ENCODE measurements around the gene PIGP. TPM values are rescaled to one million over a fixed set of nuclear protein-coding genes. Genes with fewer than 3 reads are reported as not detected.

PIGP gene
- total and polyA plus RNA-seq, 2 of the 8 experiments (the other 6 are each of a cell fraction or from before 2014, with no cell fraction given) = 11.3 to 18.0 TPM

DNA sequence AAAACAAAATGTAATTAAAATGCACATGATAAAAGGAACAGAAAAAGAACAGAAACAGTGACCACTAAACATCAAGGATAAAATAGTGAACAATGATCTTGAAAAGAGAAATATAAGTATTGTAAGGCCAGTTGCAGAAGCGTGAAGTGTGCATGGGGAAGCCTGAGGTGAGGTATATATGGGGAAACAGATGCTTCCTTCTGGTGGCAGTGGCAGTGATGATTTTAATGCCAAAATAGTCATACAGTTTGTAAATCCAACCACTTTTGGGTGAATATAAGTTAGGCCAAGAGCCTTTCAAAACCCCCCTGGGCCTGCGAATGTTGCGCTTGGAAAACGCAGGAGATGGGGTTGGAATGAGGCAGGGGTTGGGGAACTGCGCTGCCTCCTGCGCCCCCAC, 27.4 kb upstream of the PIGP start:
- Histone ChIP-seq H3K36me3 (ENCODE audit: control insufficient read depth in 2 of 4, insufficient read depth in 4 of 4, low read length in 3 of 4) (peaks cover 0 to 5% (median 2%) of the 10 kb centered on the region in 4 experiments; a peak in 3 of 8 replicates), H2BK120ac (replicated peaks; ENCODE audit: low read depth, low read length) (no peak overlapping the region), H3K56ac (replicated peaks; ENCODE audit: insufficient read length, low read depth, low read length) (no peak overlapping the region), H3K79me2 (ENCODE audit: control insufficient read depth in 1 of 2, insufficient read depth in 2 of 2, low read length in 2 of 2) (no peaks in the 10 kb centered on the region), H4K5ac (ENCODE audit: insufficient read length, low read depth, low read length) (no peak overlapping the region), H2BK12ac (ENCODE audit: low read depth, low read length) (no peak overlapping the region), H3K23me2 (ENCODE audit: low read depth, low read length) (no peaks in the 10 kb centered on the region), H3K9ac (replicated peaks in 1 of 4; ENCODE audit: extremely low read depth in 1 of 4, low read depth in 3 of 4, low read length in 3 of 4) (no peak overlapping the region), H2BK5ac (ENCODE audit: low read depth, low read length) (no peak overlapping the region), H3K4me2 (ENCODE audit: insufficient read depth in 1 of 2, low read depth in 2 of 2, low read length in 2 of 2) (no peak overlapping the region), H2AK5ac (ENCODE audit: low read depth, low read length) (no peak overlapping the region), H4K8ac (ENCODE audit: extremely low read depth, insufficient read depth, low read length) (no peak overlapping the region), H2AFZ (ENCODE audit: low read length) (no peak overlapping the region), H3K27me3 (replicated peaks in 1 of 4; ENCODE audit: control insufficient read depth in 3 of 4, extremely low read depth in 1 of 4, insufficient read depth in 3 of 4, low read length in 3 of 4) (no peaks in the 10 kb centered on the region), H2BK15ac (ENCODE audit: low read length) (no peak overlapping the region), H4K20me1 (replicated peaks in 1 of 2; ENCODE audit: control insufficient read depth in 1 of 2, insufficient read depth in 2 of 2, low read length in 2 of 2) (peaks cover 0 to 1% of the 10 kb centered on the region in 2 experiments), H3K23ac (ENCODE audit: insufficient read length) (no peak overlapping the region), H3K4ac (replicated peaks; ENCODE audit: insufficient read length, low read depth, low read length) (no peak overlapping the region), H3K14ac (ENCODE audit: insufficient read length) (no peak overlapping the region), H4K91ac (replicated peaks; ENCODE audit: insufficient read length, low read length) (no peak overlapping the region), H3K4me1 (replicated peaks in 1 of 4; ENCODE audit: control insufficient read depth in 3 of 4, insufficient read depth in 4 of 4, low read length in 3 of 4) (no peaks in the 10 kb centered on the region), H3K18ac (ENCODE audit: extremely low read depth, low read length) (no peak overlapping the region), H3K9me3 (ENCODE audit: insufficient read depth in 2 of 2, low read depth in 1 of 2, low read length in 1 of 2) (no peaks in the 10 kb centered on the region), H3K79me1 (ENCODE audit: low read depth, low read length) (no peaks in the 10 kb centered on the region), H3K27ac (ENCODE audit: low read depth, low read length) (no peak overlapping the region), H2BK20ac (ENCODE audit: low read length) (no peak overlapping the region), H3K4me3 (ENCODE audit: extremely low read depth in 1 of 4, insufficient read depth in 2 of 4, low read depth in 3 of 4, low read length in 4 of 4) (no peak overlapping the region)
- TF ChIP-seq, protein P1, sequence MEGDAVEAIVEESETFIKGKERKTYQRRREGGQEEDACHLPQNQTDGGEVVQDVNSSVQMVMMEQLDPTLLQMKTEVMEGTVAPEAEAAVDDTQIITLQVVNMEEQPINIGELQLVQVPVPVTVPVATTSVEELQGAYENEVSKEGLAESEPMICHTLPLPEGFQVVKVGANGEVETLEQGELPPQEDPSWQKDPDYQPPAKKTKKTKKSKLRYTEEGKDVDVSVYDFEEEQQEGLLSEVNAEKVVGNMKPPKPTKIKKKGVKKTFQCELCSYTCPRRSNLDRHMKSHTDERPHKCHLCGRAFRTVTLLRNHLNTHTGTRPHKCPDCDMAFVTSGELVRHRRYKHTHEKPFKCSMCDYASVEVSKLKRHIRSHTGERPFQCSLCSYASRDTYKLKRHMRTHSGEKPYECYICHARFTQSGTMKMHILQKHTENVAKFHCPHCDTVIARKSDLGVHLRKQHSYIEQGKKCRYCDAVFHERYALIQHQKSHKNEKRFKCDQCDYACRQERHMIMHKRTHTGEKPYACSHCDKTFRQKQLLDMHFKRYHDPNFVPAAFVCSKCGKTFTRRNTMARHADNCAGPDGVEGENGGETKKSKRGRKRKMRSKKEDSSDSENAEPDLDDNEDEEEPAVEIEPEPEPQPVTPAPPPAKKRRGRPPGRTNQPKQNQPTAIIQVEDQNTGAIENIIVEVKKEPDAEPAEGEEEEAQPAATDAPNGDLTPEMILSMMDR (IDR thresholded peaks at IDR 0.05; ENCODE audit: control extremely low read depth in 1 of 3, insufficient read depth in 1 of 3, low read depth in 1 of 3, low read length in 3 of 3) = no peak
- TF ChIP-seq NANOG (IDR thresholded peaks at IDR 0.05; ENCODE audit: insufficient read depth, low read depth, low read length, poor library complexity, severe bottlenecking) = no peak
- no peak for FAIRE-seq
- 95% methylated on average over 6 of the region's 6 CpGs; no CpG with 5 or more reads in 1 of the 2 experiments for WGBS, 2 experiments (ENCODE audit: extremely low coverage in 1 of 2, insufficient coverage in 1 of 2, insufficient read length in 1 of 2, insufficient replicate concordance in 2 of 2, low coverage in 1 of 2, low lambda C conversion rate in 2 of 2, missing lambda C conversion rate in 1 of 2)
- DNase-seq (ENCODE audit: low read depth in 1 of 2, low spot score in 2 of 2) = no peak
- CTCF ChIA-PET (ENCODE audit: partially characterized antibody) = no interaction called here
- POLR2A ChIA-PET (ENCODE audit: partially characterized antibody) = no interaction called here

Data from H1 (cell line).